Neural cell (in vitro differentiated cells): ENCODE data around the gene MORC3. TPM values are rescaled to one million over a fixed set of nuclear protein-coding genes. Genes with fewer than 3 reads are reported as not detected.
"Not testable (repeated sequence)": the region's sequence is repeated elsewhere in the genome, so short reads cannot be mapped to it uniquely, and the experiment has no call there.

Experiments used
- H2AFZ ChIP-seq: fragments of 200-600, 300-800 bp; sonication (generic), shearing (Covaris generic); 2 replicates; pipeline ENCODE4 v1.6.0; 2014; ENCODE audit warnings: low read depth, mild to moderate bottlenecking, antibody characterized with exemption, low read length, moderate library complexity
- H3F3A ChIP-seq: fragments of 200-600 bp; shearing (Covaris generic); 2 replicates; pipeline ENCODE4 v1.6.1; 2016; ENCODE audit warnings: mild to moderate bottlenecking, moderate library complexity, mixed read lengths, antibody characterized with exemption, low read length; ENCODE audit not compliant: insufficient read depth, poor library complexity, severe bottlenecking
- H3K27ac ChIP-seq: fragments of 200-600, 300-800 bp; sonication (generic), shearing (Covaris generic); 2 replicates; pipeline ENCODE4 v1.5.1; 2014; ENCODE audit warnings: mild to moderate bottlenecking, low read length, moderate library complexity
- H3K27me3 ChIP-seq: fragments of 300-800, 200-600 bp; sonication (generic), shearing (Covaris generic); 2 replicates; pipeline ENCODE4 v1.6.0; 2014; ENCODE audit warnings: mild to moderate bottlenecking, low read depth, low read length, moderate library complexity; ENCODE audit not compliant: insufficient read depth
- H3K36me3 ChIP-seq: fragments of 300-800, 200-600 bp; sonication (generic), shearing (Covaris generic); 2 replicates; pipeline ENCODE4 v1.5.1; 2014; ENCODE audit warnings: mild to moderate bottlenecking, antibody characterized with exemption, low read length, moderate library complexity; ENCODE audit not compliant: insufficient read depth
- H3K4me2 ChIP-seq: fragments of 300-800, 200-600 bp; sonication (generic), shearing (Covaris generic); 2 replicates; pipeline ENCODE4 v1.6.0; 2014; ENCODE audit warnings: mild to moderate bottlenecking, low read length
- H3K4me3 ChIP-seq: fragments of 300-800, 200-600 bp; sonication (generic), shearing (Covaris generic); 2 replicates; pipeline ENCODE4 v1.5.1; 2014; ENCODE audit warnings: mild to moderate bottlenecking, low read length, moderate library complexity
- H3K79me2 ChIP-seq: fragments of 200-600 bp; shearing (Covaris generic); replicated peaks from 2 replicates; pipeline ENCODE4 v1.6.0; 2014; ENCODE audit warnings: mild to moderate bottlenecking, low read length, moderate library complexity; ENCODE audit not compliant: insufficient read depth
- H3K9ac ChIP-seq: fragments of 300-800, 200-600 bp; sonication (generic), shearing (Covaris generic); 2 replicates; pipeline ENCODE4 v1.6.1; 2016; ENCODE audit warnings: mild to moderate bottlenecking, low read length, mixed read lengths
- H3K9me2 ChIP-seq: fragments of 200-600 bp; shearing (Covaris generic); 2 replicates; pipeline ENCODE4 v1.6.1; 2016; ENCODE audit warnings: mild to moderate bottlenecking, low read length, mixed read lengths; ENCODE audit not compliant: insufficient read depth
- H3K9me3 ChIP-seq: fragments of 200-600, 300-800 bp; sonication (generic), shearing (Covaris generic); 2 replicates; pipeline ENCODE4 v1.6.1; 2016; ENCODE audit warnings: mild to moderate bottlenecking, mixed run types, low read length, moderate library complexity, mixed read lengths
- H4K20me1 ChIP-seq: fragments of 200-600 bp; shearing (Covaris generic); 2 replicates; pipeline ENCODE4 v1.6.1; 2016; ENCODE audit warnings: mild to moderate bottlenecking, mixed run types; ENCODE audit not compliant: insufficient read depth
- EP300 ChIP-seq: fragments of 450-650 bp; conservative IDR thresholded peaks from 2 replicates; pipeline ENCODE4 v1.6.1; 2014; ENCODE audit warnings: antibody characterized with exemption, mild to moderate bottlenecking, moderate library complexity; ENCODE audit not compliant: poor library complexity, severe bottlenecking
- EZH2 ChIP-seq: fragments of 200-600, 300-800 bp; shearing (Covaris generic), sonication (generic); IDR thresholded peaks from 2 replicates; pipeline ENCODE4 v1.6.1; 2014; ENCODE audit warnings: antibody characterized with exemption, low read length, borderline replicate concordance, mild to moderate bottlenecking; ENCODE audit not compliant: insufficient read depth, poor library complexity, severe bottlenecking
- MXI1 ChIP-seq: fragments of 450-650 bp; conservative IDR thresholded peaks from 2 replicates; pipeline ENCODE4 v1.6.1; 2014; ENCODE audit warnings: antibody characterized with exemption, mild to moderate bottlenecking; ENCODE audit not compliant: poor library complexity, severe bottlenecking
- POLR2AphosphoS5 ChIP-seq: IDR thresholded peaks from 2 replicates; pipeline ENCODE4 v1.6.1; 2012
- RAD21 ChIP-seq: fragments of 450-650 bp; conservative IDR thresholded peaks from 2 replicates; pipeline ENCODE4 v1.6.1; 2014; ENCODE audit warnings: antibody characterized with exemption, mild to moderate bottlenecking, moderate library complexity
- SMC3 ChIP-seq: fragments of 450-650 bp; conservative IDR thresholded peaks from 2 replicates; pipeline ENCODE4 v1.6.1; 2014; ENCODE audit warnings: antibody characterized with exemption, mild to moderate bottlenecking, moderate library complexity; ENCODE audit not compliant: poor library complexity
- TAF1 ChIP-seq: IDR thresholded peaks from 2 replicates; pipeline ENCODE4 v1.6.1; 2012; ENCODE audit warnings: low read depth
- polyA plus RNA-seq: library from polyadenylated mRNA; depleted of rRNA; stranded (reverse); fragments of >200 nt; gene quantifications from 2 replicates; pipeline ENCODE4 v1.2.3, GENCODE V29; 2014
- TF ChIP-seq, protein P1 (sequence below): IDR thresholded peaks from 2 replicates; pipeline ENCODE4 v1.6.1; 2012; ENCODE audit warnings: borderline replicate concordance
- TF ChIP-seq, protein P2 (sequence below): fragments of 450-650 bp; IDR thresholded peaks from 2 replicates; pipeline ENCODE4 v1.5.1; 2014; ENCODE audit warnings: antibody characterized with exemption, mild to moderate bottlenecking, moderate library complexity; ENCODE audit not compliant: poor library complexity, severe bottlenecking

Gene MORC3
- polyA plus RNA-seq, 1 donor from 2014 or later: 65.4 TPM

DNA sequence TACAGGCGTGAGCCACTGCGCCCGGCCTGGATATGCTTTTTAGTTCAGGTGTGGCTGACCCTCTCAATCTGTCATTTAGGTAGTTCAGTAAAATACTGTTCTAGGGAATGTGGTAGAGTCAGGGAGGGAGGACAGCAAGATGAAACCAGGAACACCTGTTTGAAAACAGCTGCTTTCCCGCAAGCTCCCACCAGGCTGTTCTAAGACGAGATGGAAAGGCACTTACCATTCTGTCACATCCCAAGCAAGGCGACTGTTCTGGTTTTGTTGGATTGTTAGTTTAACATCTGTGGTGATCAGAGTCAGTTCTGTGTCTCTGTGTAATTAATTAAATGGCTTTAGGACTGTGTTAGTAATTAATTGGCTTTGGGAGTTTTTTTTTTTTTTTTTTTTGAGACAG, 68.1 kb downstream of the MORC3 start:
- no peak overlapping the region for H3K27ac ChIP-seq

DNA sequence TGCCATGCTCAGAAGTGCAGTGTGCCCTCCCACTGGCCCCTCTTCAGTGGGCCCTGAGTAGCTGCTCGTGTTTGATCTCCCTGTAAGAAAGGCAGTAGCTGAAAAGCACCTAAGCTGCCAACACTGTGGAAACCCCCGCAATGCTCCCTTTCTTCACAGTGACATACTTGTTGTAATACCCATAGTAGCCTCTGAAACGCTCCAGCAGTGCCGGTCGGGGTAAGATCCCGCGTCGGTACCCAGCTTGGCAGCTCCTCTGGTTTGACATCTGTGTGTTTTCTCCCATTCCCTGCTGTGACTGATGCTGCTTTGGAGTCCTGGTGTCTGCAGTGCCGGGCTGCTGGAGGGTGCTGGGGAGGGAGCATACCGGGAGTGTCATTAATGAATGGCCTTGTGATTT, 68.8 kb downstream of the MORC3 start:
- H3K4me2 ChIP-seq: no peak overlapping the region
- no peaks in the 10 kb centered on the region for H4K20me1 ChIP-seq
- no peak overlapping the region for H3K4me3 ChIP-seq
- TF ChIP-seq MXI1 (no peak), RAD21 (no peak), SMC3 (no peak), EP300 (no peak), EZH2 (no peak), TAF1 (no peak), POLR2AphosphoS5 (no peak)
- TF ChIP-seq, protein P1, sequence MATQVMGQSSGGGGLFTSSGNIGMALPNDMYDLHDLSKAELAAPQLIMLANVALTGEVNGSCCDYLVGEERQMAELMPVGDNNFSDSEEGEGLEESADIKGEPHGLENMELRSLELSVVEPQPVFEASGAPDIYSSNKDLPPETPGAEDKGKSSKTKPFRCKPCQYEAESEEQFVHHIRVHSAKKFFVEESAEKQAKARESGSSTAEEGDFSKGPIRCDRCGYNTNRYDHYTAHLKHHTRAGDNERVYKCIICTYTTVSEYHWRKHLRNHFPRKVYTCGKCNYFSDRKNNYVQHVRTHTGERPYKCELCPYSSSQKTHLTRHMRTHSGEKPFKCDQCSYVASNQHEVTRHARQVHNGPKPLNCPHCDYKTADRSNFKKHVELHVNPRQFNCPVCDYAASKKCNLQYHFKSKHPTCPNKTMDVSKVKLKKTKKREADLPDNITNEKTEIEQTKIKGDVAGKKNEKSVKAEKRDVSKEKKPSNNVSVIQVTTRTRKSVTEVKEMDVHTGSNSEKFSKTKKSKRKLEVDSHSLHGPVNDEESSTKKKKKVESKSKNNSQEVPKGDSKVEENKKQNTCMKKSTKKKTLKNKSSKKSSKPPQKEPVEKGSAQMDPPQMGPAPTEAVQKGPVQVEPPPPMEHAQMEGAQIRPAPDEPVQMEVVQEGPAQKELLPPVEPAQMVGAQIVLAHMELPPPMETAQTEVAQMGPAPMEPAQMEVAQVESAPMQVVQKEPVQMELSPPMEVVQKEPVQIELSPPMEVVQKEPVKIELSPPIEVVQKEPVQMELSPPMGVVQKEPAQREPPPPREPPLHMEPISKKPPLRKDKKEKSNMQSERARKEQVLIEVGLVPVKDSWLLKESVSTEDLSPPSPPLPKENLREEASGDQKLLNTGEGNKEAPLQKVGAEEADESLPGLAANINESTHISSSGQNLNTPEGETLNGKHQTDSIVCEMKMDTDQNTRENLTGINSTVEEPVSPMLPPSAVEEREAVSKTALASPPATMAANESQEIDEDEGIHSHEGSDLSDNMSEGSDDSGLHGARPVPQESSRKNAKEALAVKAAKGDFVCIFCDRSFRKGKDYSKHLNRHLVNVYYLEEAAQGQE: no peak
- TF ChIP-seq, protein P2, sequence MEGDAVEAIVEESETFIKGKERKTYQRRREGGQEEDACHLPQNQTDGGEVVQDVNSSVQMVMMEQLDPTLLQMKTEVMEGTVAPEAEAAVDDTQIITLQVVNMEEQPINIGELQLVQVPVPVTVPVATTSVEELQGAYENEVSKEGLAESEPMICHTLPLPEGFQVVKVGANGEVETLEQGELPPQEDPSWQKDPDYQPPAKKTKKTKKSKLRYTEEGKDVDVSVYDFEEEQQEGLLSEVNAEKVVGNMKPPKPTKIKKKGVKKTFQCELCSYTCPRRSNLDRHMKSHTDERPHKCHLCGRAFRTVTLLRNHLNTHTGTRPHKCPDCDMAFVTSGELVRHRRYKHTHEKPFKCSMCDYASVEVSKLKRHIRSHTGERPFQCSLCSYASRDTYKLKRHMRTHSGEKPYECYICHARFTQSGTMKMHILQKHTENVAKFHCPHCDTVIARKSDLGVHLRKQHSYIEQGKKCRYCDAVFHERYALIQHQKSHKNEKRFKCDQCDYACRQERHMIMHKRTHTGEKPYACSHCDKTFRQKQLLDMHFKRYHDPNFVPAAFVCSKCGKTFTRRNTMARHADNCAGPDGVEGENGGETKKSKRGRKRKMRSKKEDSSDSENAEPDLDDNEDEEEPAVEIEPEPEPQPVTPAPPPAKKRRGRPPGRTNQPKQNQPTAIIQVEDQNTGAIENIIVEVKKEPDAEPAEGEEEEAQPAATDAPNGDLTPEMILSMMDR: no peak
- H3K27me3 ChIP-seq: no peaks in the 10 kb centered on the region
- H3K9me3 ChIP-seq: no peaks in the 10 kb centered on the region
- no peaks in the 10 kb centered on the region for H3K36me3 ChIP-seq
- no peak overlapping the region for H3K9ac ChIP-seq
- H3F3A ChIP-seq: peaks cover 2% of the 10 kb centered on the region
- no peak overlapping the region for H3K27ac ChIP-seq
- no peaks in the 10 kb centered on the region for H3K79me2 ChIP-seq
- no peak overlapping the region for H2AFZ ChIP-seq
- no peaks in the 10 kb centered on the region for H3K9me2 ChIP-seq

More for the DNA sequence above, 68.1 kb downstream of the MORC3 start:
- Histone ChIP-seq H2AFZ (no peak overlapping the region), H3K79me2 (no peaks in the 10 kb centered on the region), H3K9me3 (no peaks in the 10 kb centered on the region), H3K4me3 (no peak overlapping the region), H3K27me3 (no peaks in the 10 kb centered on the region), H3K9me2 (no peaks in the 10 kb centered on the region), H3F3A (peaks cover 2% of the 10 kb centered on the region), H3K36me3 (no peaks in the 10 kb centered on the region), H3K4me2 (no peak overlapping the region), H4K20me1 (no peaks in the 10 kb centered on the region), H3K9ac (no peak overlapping the region)
- no peak for TF ChIP-seq EZH2
- TF ChIP-seq SMC3: no peak
- TF ChIP-seq, protein P2: no peak
- no peak for TF ChIP-seq TAF1
- no peak for TF ChIP-seq POLR2AphosphoS5
- TF ChIP-seq, protein P1: no peak
- TF ChIP-seq MXI1: no peak
- TF ChIP-seq RAD21: no peak
- TF ChIP-seq EP300: no peak

DNA sequence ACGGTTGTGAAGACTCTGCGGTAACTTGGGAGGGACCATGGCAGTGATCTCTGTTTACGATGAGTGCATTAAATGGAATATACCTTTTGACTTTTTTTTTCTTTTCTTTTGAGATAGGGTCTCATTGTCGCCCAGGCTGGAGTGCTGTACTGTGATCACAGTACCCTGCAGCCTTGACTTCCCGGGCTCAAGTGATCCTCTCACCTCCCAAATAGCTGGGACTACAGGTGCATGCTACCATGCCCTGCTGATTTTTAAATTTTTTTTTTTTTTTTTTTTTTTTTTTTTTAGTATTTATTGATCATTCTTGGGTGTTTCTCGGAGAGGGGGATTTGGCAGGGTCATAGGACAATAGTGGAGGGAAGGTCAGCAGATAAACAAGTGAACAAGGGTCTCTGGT, 71.7 kb downstream of the MORC3 start:
- not testable (repeated sequence) for H3K4me3 ChIP-seq, H3K9me2 ChIP-seq, H3K36me3 ChIP-seq, H3K27me3 ChIP-seq, H3K9me3 ChIP-seq, H2AFZ ChIP-seq, H3K79me2 ChIP-seq, H3K27ac ChIP-seq, H3K4me2 ChIP-seq, H4K20me1 ChIP-seq, H3F3A ChIP-seq, H3K9ac ChIP-seq
